HG03520 (cell line): ENCODE measurements around the gene PEAR1.

Experiments
- ATAC-seq: cut with Tn5 transposase; IDR thresholded peaks from one replicate; pipeline ENCODE4 v1.9.1; 2021; ENCODE audit warnings: mild to moderate bottlenecking, moderate library complexity; ENCODE audit not compliant: unreplicated experiment

The PEAR1 gene

GRCh38 chr1:156933136-156933535, 39.6 kb downstream of the PEAR1 start:
- no peak for ATAC-seq

GRCh38 chr1:156935505-156936128, 42.1 kb downstream of the PEAR1 start:
- ATAC-seq: no peak

DNA sequence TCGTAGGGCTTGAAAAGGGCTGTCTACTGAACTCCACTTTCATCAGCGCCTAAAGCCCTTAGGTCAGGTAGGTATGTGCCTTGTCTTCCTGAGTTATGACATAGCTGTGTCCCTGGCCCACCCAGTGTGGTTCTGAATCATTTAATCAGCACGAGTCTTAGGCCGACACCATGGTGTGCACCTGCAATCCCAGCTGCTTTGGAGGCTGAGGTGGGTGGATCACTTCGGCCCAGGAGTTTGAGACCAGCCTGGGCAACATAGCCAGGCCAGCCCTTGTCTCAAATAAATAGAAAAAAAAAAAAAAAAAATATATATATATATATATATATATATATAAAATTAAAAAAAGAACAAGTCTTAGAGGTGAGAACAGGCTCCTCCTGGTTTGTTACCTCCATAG, 42.7 kb downstream of the PEAR1 start:
- ATAC-seq: no peak

- no peak for ATAC-seq
Measured at GRCh38 chr1:156936721-156937220, 43.3 kb downstream of the PEAR1 start.

GRCh38 chr1:156937883-156938282, 44.4 kb downstream of the PEAR1 start:
- no peak for ATAC-seq

GRCh38 chr1:156938813-156939212, 45.3 kb downstream of the PEAR1 start:
- ATAC-seq: no peak

GRCh38 chr1:156939786-156940334, 46.3 kb downstream of the PEAR1 start:
- ATAC-seq: no peak

DNA sequence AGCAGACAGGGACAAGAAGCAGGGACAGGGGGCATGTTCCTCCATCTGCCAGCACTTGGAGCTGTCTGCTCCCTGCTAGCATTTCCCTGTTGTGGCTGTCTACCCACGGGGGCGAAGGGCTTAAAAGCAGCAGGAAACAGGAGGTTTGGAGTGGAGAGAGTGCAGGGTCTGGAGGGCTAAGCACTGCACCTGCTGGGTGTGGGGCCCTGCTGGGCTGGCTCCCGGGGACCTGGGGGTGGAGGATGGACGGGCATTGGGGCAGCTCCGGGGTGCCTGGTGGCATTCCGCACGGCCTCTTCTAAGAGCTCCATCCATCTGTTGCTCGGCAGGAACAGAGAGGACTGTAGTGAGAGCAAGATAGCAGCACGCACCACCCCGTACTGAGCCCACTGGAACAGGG, 48.2 kb downstream of the PEAR1 start:
- ATAC-seq: no peak

GRCh38 chr1:156942176-156942575, 48.7 kb downstream of the PEAR1 start:
- ATAC-seq: no peak

DNA sequence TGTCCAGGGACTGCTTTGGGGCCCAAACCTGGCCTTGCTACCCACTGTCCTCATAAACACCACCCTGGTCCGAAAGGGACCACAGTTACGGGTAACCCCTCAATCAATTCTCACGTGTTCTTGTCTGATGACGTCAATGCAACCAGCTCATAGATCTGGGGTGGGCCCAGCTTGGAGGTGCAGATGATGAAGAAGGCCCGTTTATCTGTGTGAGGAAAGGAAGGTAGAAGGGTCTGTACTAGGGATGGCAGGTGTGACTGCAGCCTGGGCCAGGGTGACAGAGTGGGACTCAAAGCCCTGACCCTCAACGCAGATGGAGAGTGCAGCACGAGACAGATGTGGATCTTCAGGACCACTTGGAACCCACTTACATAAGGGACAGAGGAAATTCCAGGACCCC, 49.1 kb downstream of the PEAR1 start:
- no peak for ATAC-seq

DNA sequence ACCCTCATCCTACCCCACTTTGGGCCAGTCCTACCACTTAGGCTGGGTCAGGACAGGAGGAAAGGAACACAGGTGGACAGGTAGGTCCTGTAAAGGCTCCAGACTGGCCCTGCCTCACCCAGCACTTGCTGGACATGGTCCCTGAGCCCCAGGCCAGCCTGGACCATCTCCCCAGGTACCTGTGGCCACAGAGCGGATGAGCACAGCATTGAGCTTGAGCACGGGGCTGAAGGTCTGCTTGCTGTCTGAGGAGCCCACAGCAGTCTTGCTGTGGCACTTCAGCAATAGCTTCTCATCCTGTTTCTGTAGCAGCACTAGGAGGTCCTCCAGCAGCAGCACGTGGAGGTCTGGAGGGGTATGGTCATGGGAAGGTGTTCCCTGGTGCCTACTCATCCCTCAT, 50.2 kb downstream of the PEAR1 start:
- no peak for ATAC-seq

DNA sequence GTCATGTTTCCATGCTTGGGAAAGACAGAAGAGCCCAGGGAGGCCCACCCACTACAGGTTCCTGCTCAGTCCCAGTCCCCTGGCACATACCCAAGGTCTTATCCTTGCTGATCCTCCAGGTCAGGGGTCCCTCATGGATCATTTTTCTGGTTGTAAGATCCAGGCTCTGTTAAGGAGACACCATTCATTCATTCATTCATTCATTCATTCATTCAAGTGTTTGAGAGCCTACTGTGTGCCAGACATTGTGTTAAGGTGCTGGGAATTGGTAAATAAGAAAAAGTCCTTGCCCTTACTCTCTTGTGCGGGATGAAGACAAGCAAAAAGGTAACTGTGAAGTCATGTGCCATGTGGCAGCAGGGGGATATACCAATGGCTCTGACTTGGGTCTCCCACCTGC, 50.8 kb downstream of the PEAR1 start:
- ATAC-seq: no peak

DNA sequence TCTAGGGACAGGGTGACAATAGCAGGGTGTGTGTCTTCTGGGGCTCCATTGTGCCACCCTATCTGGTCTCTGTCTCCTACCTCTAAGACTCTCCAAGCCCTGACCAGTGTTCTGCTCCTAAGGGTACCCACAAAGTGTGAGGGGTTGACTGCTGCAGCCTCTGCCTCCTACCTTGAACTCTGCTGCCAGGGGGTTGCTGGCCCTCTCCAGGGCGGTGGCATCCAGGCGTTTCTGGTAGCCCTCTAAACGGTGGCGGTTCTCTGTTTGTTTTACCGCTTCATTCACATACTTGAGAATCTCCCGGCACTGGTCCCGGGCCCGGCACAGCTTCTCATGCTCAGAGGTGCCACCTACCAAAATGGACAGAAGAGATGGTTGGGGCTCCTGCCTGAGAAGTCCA, 51.3 kb downstream of the PEAR1 start:
- ATAC-seq: no peak

DNA sequence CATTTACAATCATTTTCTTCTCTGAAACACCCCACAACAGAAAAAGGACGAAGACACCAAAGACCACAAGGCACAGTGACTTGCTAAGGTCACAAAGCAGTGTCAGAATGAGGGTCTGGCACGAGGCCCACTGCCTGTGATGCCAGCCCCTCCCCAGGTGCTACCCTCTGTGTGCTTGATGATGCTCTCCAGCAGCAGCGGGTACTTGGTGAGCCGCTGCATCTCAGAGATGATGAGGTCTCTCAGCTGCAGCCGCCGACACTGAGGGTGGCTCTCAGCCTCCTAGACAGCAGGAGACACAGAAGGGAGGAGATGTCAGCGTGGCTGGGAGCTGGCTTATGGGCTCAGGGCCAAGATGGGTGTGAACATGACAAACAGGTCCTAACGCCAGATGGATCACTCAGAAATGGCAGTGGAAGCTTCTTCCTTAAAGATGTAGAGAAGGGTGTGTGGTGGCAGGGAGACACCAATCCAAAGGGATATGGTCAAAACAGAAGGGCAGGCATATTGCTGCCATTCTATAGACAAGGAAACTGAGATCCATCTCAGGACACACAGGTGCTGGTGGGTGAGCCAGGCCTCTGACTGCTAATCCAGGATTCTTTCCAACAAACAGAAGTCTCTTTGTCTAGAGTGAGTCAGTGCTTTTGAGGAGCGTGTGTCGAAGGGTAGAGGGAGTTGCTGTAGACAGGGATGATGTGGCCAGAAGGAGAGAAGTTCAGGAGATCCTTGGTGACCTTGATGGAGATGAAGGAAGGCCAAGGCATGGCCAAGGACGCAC, 52.6 kb downstream of the PEAR1 start:
- no peak for ATAC-seq

- no peak for ATAC-seq
Measured at GRCh38 chr1:156947127-156947526, 53.6 kb downstream of the PEAR1 start.

- no peak for ATAC-seq
Measured at GRCh38 chr1:156947818-156948525, 54.5 kb downstream of the PEAR1 start.

DNA sequence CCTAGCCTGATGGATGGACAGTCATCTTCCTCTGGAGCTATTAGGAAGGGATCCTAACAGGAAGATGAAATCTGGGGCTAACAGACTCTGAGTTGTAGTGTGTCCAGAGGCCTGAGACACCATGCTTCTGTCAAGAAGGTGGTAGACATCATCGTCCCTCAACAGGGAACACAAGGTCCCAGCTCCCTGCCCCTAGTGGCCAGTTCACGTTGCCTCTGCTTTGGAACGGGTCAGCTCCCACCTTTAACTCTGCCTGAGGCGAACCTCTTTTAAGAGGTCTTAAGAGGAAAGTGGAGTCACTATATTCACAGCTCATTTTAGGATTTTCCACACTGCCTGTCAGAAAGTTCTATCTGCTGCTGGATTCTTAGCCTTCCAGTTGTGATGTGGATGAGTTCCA, 55.2 kb downstream of the PEAR1 start:
- no peak for ATAC-seq

GRCh38 chr1:156949127-156949526, 55.6 kb downstream of the PEAR1 start:
- no peak for ATAC-seq

DNA sequence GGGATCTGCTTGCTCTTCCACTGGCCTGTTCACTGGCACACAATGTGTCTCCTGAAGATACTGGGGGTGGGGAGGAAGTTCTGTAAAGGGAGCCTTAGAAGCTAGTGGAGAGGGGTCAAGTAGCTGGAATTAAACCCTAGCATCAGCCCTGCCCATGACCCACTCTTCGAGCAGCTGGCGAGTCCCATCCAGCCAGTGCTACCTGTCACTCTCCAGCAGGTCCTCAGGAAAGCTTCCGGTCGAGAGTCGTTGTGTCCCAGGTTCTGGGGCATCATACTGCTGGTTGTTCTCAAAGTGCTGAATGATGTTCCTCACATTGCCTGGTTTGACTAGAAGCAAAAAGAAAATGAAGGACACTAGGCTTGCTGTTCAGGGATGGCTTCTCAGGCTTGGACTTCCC, 57.9 kb downstream of the PEAR1 start:
- no peak for ATAC-seq

- no peak for ATAC-seq
Measured at GRCh38 chr1:156953571-156953970, 60.1 kb downstream of the PEAR1 start.

GRCh38 chr1:156956333-156956732, 62.8 kb downstream of the PEAR1 start:
- no peak for ATAC-seq

GRCh38 chr1:156957634-156958033, 64.1 kb downstream of the PEAR1 start:
- ATAC-seq: no peak
